GM23338 (cell line): ENCODE measurements around the gene RAMP1.

Experiments
- CREB1 ChIP-seq: fragments of 250-450 bp; sonication (Bioruptor Pico); IDR thresholded peaks from 2 replicates; pipeline ENCODE4 v1.5.0; 2020; ENCODE audit warnings: low read depth, mild to moderate bottlenecking, moderate library complexity
- EZH2 ChIP-seq: fragments of 200-600 bp; sonication (generic); IDR thresholded peaks from one replicate; pipeline ENCODE4 v1.8.0; 2017; ENCODE audit warnings: antibody characterized with exemption, mild to moderate bottlenecking, low read depth; ENCODE audit not compliant: unreplicated experiment
- EZH2phosphoT487 ChIP-seq: fragments of 200-600 bp; sonication (generic); IDR thresholded peaks from one replicate; pipeline ENCODE4 v1.8.1; 2018; ENCODE audit warnings: antibody characterized with exemption; ENCODE audit not compliant: unreplicated experiment
- POLR2AphosphoS5 ChIP-seq: IDR thresholded peaks from 2 replicates; pipeline ENCODE4 v1.6.1; 2016; ENCODE audit warnings: antibody characterized with exemption, low read depth
- STAT1 ChIP-seq: IDR thresholded peaks from one replicate; pipeline ENCODE4 v1.6.1; 2016; ENCODE audit warnings: antibody characterized with exemption; ENCODE audit not compliant: unreplicated experiment
- ZNF114 ChIP-seq: fragments of 250-450 bp; sonication (Bioruptor Pico); IDR thresholded peaks from 2 replicates; pipeline ENCODE4 v1.5.0; 2020; ENCODE audit warnings: mild to moderate bottlenecking, moderate library complexity
- ZNF331 ChIP-seq: fragments of 250-450 bp; sonication (Bioruptor Pico); IDR thresholded peaks from 2 replicates; pipeline ENCODE4 v1.5.0; 2020; ENCODE audit warnings: low read depth, mild to moderate bottlenecking, moderate library complexity
- TF ChIP-seq, protein P1 (sequence below), 2 experiments: fragments of 200-600 bp in 1 of 2; sonication (generic) in 1 of 2; conservative IDR thresholded peaks; 2 replicates each; pipeline versions ENCODE4 v1.5.1 to v1.6.1; 2016 to 2017; ENCODE audit warnings: antibody characterized with exemption in 2 of 2, low read depth in 2 of 2, mild to moderate bottlenecking in 2 of 2, moderate library complexity in 1 of 2
- TF ChIP-seq, protein P2 (sequence below): IDR thresholded peaks from one replicate; pipeline ENCODE4 v1.6.1; 2018; ENCODE audit warnings: antibody characterized with exemption; ENCODE audit not compliant: unreplicated experiment
- TF ChIP-seq, protein P3 (sequence below): fragments of 250-450 bp; sonication (Bioruptor Pico); IDR thresholded peaks from 2 replicates; pipeline ENCODE4 v1.5.0; 2020; ENCODE audit warnings: mild to moderate bottlenecking, moderate library complexity
- TF ChIP-seq, protein P4 (sequence below): IDR thresholded peaks from 2 replicates; pipeline ENCODE4 v1.6.1; 2016; ENCODE audit warnings: antibody characterized with exemption

DNA sequence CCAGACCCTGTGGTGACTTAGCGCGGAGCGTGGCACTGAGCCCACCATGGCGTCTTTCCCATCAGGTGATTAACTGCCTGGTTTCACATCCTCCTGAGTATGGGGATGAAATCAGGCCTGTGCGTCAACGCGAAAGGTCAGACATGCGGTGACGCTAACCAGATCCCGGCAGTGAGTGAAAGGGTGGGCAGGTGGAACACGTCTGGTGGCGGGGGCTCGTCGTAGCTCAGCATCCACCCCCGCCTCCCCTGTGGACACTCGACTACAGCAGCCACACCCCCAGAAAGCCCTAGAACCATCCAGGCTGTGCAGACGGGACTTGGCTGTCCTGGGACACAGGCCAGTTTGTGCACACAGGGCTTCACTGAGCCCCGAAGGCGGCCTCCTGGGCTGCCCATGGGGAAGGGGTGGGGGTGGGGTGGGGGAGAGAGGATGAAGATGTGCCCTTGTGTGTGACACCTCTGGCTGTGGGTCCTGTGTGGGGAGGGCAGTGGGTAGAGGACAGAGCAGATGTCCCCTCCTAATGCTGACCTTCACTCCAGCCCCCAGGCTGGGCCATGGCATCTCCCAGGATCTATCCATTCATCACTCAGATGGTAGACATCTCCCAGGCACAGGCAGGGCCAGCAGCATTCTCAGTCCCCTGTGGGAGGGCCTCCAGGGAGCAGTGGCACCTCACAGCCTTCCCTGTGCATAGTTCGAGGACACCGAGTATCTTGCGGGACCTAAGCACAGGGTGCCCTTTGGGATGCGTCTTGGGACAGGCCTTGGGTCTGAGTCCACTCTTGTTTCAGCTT lies 27.5 kb downstream of the RAMP1 start:
- TF ChIP-seq, protein P1, sequence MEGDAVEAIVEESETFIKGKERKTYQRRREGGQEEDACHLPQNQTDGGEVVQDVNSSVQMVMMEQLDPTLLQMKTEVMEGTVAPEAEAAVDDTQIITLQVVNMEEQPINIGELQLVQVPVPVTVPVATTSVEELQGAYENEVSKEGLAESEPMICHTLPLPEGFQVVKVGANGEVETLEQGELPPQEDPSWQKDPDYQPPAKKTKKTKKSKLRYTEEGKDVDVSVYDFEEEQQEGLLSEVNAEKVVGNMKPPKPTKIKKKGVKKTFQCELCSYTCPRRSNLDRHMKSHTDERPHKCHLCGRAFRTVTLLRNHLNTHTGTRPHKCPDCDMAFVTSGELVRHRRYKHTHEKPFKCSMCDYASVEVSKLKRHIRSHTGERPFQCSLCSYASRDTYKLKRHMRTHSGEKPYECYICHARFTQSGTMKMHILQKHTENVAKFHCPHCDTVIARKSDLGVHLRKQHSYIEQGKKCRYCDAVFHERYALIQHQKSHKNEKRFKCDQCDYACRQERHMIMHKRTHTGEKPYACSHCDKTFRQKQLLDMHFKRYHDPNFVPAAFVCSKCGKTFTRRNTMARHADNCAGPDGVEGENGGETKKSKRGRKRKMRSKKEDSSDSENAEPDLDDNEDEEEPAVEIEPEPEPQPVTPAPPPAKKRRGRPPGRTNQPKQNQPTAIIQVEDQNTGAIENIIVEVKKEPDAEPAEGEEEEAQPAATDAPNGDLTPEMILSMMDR (conservative IDR thresholded peaks at IDR 0.05; ENCODE audit: low read depth in 2 of 2), result no peak
- no peak for TF ChIP-seq ZNF114
- no peak for TF ChIP-seq EZH2phosphoT487
- TF ChIP-seq, protein P2, sequence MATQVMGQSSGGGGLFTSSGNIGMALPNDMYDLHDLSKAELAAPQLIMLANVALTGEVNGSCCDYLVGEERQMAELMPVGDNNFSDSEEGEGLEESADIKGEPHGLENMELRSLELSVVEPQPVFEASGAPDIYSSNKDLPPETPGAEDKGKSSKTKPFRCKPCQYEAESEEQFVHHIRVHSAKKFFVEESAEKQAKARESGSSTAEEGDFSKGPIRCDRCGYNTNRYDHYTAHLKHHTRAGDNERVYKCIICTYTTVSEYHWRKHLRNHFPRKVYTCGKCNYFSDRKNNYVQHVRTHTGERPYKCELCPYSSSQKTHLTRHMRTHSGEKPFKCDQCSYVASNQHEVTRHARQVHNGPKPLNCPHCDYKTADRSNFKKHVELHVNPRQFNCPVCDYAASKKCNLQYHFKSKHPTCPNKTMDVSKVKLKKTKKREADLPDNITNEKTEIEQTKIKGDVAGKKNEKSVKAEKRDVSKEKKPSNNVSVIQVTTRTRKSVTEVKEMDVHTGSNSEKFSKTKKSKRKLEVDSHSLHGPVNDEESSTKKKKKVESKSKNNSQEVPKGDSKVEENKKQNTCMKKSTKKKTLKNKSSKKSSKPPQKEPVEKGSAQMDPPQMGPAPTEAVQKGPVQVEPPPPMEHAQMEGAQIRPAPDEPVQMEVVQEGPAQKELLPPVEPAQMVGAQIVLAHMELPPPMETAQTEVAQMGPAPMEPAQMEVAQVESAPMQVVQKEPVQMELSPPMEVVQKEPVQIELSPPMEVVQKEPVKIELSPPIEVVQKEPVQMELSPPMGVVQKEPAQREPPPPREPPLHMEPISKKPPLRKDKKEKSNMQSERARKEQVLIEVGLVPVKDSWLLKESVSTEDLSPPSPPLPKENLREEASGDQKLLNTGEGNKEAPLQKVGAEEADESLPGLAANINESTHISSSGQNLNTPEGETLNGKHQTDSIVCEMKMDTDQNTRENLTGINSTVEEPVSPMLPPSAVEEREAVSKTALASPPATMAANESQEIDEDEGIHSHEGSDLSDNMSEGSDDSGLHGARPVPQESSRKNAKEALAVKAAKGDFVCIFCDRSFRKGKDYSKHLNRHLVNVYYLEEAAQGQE, result no peak
- no peak for TF ChIP-seq EZH2
- no peak for TF ChIP-seq CREB1 (CRISPR knock-in tag)
- no peak for TF ChIP-seq ZNF331 (CRISPR knock-in tag)
- no peak for TF ChIP-seq POLR2AphosphoS5
- no peak for TF ChIP-seq STAT1
- TF ChIP-seq, protein P3, sequence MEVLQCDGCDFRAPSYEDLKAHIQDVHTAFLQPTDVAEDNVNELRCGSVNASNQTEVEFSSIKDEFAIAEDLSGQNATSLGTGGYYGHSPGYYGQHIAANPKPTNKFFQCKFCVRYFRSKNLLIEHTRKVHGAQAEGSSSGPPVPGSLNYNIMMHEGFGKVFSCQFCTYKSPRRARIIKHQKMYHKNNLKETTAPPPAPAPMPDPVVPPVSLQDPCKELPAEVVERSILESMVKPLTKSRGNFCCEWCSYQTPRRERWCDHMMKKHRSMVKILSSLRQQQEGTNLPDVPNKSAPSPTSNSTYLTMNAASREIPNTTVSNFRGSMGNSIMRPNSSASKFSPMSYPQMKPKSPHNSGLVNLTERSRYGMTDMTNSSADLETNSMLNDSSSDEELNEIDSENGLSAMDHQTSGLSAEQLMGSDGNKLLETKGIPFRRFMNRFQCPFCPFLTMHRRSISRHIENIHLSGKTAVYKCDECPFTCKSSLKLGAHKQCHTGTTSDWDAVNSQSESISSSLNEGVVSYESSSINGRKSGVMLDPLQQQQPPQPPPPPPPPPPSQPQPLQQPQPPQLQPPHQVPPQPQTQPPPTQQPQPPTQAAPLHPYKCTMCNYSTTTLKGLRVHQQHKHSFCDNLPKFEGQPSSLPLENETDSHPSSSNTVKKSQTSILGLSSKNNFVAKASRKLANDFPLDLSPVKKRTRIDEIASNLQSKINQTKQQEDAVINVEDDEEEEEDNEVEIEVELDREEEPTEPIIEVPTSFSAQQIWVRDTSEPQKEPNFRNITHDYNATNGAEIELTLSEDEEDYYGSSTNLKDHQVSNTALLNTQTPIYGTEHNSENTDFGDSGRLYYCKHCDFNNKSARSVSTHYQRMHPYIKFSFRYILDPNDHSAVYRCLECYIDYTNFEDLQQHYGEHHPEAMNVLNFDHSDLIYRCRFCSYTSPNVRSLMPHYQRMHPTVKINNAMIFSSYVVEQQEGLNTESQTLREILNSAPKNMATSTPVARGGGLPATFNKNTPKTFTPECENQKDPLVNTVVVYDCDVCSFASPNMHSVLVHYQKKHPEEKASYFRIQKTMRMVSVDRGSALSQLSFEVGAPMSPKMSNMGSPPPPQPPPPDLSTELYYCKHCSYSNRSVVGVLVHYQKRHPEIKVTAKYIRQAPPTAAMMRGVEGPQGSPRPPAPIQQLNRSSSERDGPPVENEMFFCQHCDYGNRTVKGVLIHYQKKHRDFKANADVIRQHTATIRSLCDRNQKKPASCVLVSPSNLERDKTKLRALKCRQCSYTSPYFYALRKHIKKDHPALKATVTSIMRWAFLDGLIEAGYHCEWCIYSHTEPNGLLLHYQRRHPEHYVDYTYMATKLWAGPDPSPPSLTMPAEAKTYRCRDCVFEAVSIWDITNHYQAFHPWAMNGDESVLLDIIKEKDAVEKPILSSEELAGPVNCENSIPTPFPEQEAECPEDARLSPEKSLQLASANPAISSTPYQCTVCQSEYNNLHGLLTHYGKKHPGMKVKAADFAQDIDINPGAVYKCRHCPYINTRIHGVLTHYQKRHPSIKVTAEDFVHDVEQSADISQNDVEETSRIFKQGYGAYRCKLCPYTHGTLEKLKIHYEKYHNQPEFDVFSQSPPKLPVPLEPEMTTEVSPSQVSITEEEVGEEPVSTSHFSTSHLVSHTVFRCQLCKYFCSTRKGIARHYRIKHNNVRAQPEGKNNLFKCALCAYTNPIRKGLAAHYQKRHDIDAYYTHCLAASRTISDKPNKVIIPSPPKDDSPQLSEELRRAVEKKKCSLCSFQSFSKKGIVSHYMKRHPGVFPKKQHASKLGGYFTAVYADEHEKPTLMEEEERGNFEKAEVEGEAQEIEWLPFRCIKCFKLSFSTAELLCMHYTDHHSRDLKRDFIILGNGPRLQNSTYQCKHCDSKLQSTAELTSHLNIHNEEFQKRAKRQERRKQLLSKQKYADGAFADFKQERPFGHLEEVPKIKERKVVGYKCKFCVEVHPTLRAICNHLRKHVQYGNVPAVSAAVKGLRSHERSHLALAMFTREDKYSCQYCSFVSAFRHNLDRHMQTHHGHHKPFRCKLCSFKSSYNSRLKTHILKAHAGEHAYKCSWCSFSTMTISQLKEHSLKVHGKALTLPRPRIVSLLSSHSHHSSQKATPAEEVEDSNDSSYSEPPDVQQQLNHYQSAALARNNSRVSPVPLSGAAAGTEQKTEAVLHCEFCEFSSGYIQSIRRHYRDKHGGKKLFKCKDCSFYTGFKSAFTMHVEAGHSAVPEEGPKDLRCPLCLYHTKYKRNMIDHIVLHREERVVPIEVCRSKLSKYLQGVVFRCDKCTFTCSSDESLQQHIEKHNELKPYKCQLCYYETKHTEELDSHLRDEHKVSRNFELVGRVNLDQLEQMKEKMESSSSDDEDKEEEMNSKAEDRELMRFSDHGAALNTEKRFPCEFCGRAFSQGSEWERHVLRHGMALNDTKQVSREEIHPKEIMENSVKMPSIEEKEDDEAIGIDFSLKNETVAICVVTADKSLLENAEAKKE (CRISPR knock-in tag), result no peak
- TF ChIP-seq, protein P4, sequence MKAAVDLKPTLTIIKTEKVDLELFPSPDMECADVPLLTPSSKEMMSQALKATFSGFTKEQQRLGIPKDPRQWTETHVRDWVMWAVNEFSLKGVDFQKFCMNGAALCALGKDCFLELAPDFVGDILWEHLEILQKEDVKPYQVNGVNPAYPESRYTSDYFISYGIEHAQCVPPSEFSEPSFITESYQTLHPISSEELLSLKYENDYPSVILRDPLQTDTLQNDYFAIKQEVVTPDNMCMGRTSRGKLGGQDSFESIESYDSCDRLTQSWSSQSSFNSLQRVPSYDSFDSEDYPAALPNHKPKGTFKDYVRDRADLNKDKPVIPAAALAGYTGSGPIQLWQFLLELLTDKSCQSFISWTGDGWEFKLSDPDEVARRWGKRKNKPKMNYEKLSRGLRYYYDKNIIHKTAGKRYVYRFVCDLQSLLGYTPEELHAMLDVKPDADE, result no peak
